Measurements from ENCODE around the gene POLDIP3. TPM values are rescaled to one million over a fixed set of nuclear protein-coding genes. Genes with fewer than 3 reads are reported as not detected.

POLDIP3 gene
- total RNA-seq, 1 donor from 2014 or later: 66.9 TPM

- intact Hi-C loops (cut with DNase I): no loop called here
- DNase-seq: no peak
- peaks cover 49% of the 10 kb centered on the region for H3K36me3 ChIP-seq
- H3K27ac ChIP-seq: no peak overlapping the region
- no peak overlapping the region for H3K4me3 ChIP-seq
- no peak for ATAC-seq
- H3K4me1 ChIP-seq: peaks cover 18% of the 10 kb centered on the region
- no peaks in the 10 kb centered on the region for H3K27me3 ChIP-seq
- no peaks in the 10 kb centered on the region for H3K9me3 ChIP-seq
- no peak for TF ChIP-seq CTCF (IDR thresholded peaks at IDR 0.05)
Measured at GRCh38 chr22:42636506-42636905, 21.8 kb upstream of the POLDIP3 start.

GRCh38 chr22:42635531-42635930, 20.8 kb upstream of the POLDIP3 start:
- ATAC-seq (peak; percentile 50), DNase-seq (no peak)
- Histone ChIP-seq H3K36me3 (peaks cover 57% of the 10 kb centered on the region), H3K27ac (peak overlapping the region; percentile 36), H3K27me3 (no peaks in the 10 kb centered on the region), H3K4me1 (peaks cover 15% of the 10 kb centered on the region), H3K9me3 (no peaks in the 10 kb centered on the region), H3K4me3 (no peak overlapping the region)
- intact Hi-C loops (cut with DNase I): no loop called here
- TF ChIP-seq CTCF (IDR thresholded peaks at IDR 0.05): no peak

GRCh38 chr22:42633013-42633412, 18.3 kb upstream of the POLDIP3 start:
- no peaks in the 10 kb centered on the region for H3K27me3 ChIP-seq
- H3K4me3 ChIP-seq: no peak overlapping the region
- H3K27ac ChIP-seq: no peak overlapping the region
- no peak for TF ChIP-seq CTCF (IDR thresholded peaks at IDR 0.05)
- no peaks in the 10 kb centered on the region for H3K9me3 ChIP-seq
- H3K36me3 ChIP-seq: peaks cover 82% of the 10 kb centered on the region
- intact Hi-C loops (cut with DNase I): no loop called here
- ATAC-seq: no peak
- DNase-seq: no peak
- H3K4me1 ChIP-seq: peaks cover 11% of the 10 kb centered on the region

GRCh38 chr22:42632096-42632495, 17.4 kb upstream of the POLDIP3 start:
- Histone ChIP-seq H3K27ac (no peak overlapping the region), H3K27me3 (no peaks in the 10 kb centered on the region), H3K4me1 (peaks cover 11% of the 10 kb centered on the region), H3K4me3 (no peak overlapping the region), H3K36me3 (peaks cover 91% of the 10 kb centered on the region), H3K9me3 (no peaks in the 10 kb centered on the region)
- no peak for DNase-seq
- ATAC-seq: no peak
- peak; percentile 7 for TF ChIP-seq CTCF (IDR thresholded peaks at IDR 0.05)
- intact Hi-C loops (cut with DNase I): no loop called here

- Histone ChIP-seq H3K4me1 (peaks cover 11% of the 10 kb centered on the region), H3K27me3 (no peaks in the 10 kb centered on the region), H3K4me3 (no peak overlapping the region), H3K36me3 (peaks cover 95% of the 10 kb centered on the region), H3K9me3 (no peaks in the 10 kb centered on the region), H3K27ac (no peak overlapping the region)
- TF ChIP-seq CTCF (IDR thresholded peaks at IDR 0.05): no peak
- ATAC-seq (no peak), DNase-seq (no peak)
- intact Hi-C loops (cut with DNase I): no loop called here
Measured at GRCh38 chr22:42630901-42631602, 16.4 kb upstream of the POLDIP3 start.

- no peak for TF ChIP-seq CTCF (IDR thresholded peaks at IDR 0.05)
- Histone ChIP-seq H3K4me1 (peaks cover 2% of the 10 kb centered on the region), H3K36me3 (peaks cover 94% of the 10 kb centered on the region), H3K4me3 (no peak overlapping the region), H3K27me3 (no peaks in the 10 kb centered on the region), H3K27ac (no peak overlapping the region), H3K9me3 (no peaks in the 10 kb centered on the region)
- intact Hi-C loops (cut with DNase I): no loop called here
- ATAC-seq (no peak), DNase-seq (no peak)
Measured at GRCh38 chr22:42630211-42630610, 15.5 kb upstream of the POLDIP3 start.

All from upper lobe of right lung (tissue), 1 donor.